A549 (cell line): ENCODE results near the gene CXCL12. TPM values are rescaled to one million over a fixed set of nuclear protein-coding genes. Genes with fewer than 3 reads are reported as not detected.

Experiments
- ATAC-seq, 2 experiments: fragments of 200-7000 bp in 1 of 2; fragments of >200 bp in 1 of 2; cut with Nextera tagmentation in 1 of 2; cut with Tn5 transposase in 1 of 2; 3 replicates each; pipeline versions ENCODE4 v1.8.0 to v1.9.1; 2018 to 2020; ENCODE audit warnings: mild to moderate bottlenecking in 1 of 2, moderate library complexity in 1 of 2
- CTCF ChIA-PET: fragments of 300-600 bp; sonication (Branson Sonifier 250); formaldehyde crosslinking; extraction: SDS; loops from one replicate; lab custom pipeline; 2021; ENCODE audit warnings: antibody characterized with exemption, inconsistent platforms; lab: Yijun Ruan, JAX
- POLR2A ChIA-PET: fragments of 350-600 bp; formaldehyde crosslinking; extraction: SDS; loops from one replicate; lab custom pipeline; 2021; ENCODE audit warnings: antibody characterized with exemption, inconsistent platforms; lab: Yijun Ruan, JAX
- DNase-seq, 2 experiments: peaks; one replicate each; pipeline versions ENCODE4 v3.0.0 to v3.0.0-alpha.2; 2011 to 2016; ENCODE audit warnings: low read depth in 1 of 2, low spot score in 1 of 2
- FAIRE-seq: peaks from 2 replicates; lab custom pipeline; 2011; peaks lifted over from hg19 to GRCh38; lab: Jason Lieb, UNC
- H3K27ac ChIP-seq, 2 experiments: fragments of >200 bp; sonication (Bioruptor Twin); formaldehyde crosslinking; 3 replicates each; pipeline ENCODE4 v1.5.1; 2016 to 2017
- H3K4me1 ChIP-seq: fragments of >200 bp; sonication (Bioruptor Twin); formaldehyde crosslinking; 3 replicates; pipeline ENCODE4 v1.6.1; 2016
- H3K4me2 ChIP-seq: fragments of >200 bp; sonication (Bioruptor Twin); formaldehyde crosslinking; 3 replicates; pipeline ENCODE4 v1.6.1; 2016
- H3K4me3 ChIP-seq: fragments of >200 bp; sonication (Bioruptor Twin); formaldehyde crosslinking; 3 replicates; pipeline ENCODE4 v1.5.1; 2016
- H3K9me3 ChIP-seq: fragments of >200 bp; sonication (Bioruptor Twin); formaldehyde crosslinking; 3 replicates; pipeline ENCODE4 v1.6.1; 2016
- CBX8 ChIP-seq: fragments of 200-600 bp; sonication (generic); IDR thresholded peaks from 2 replicates; pipeline ENCODE4 v1.6.1; 2016
- CHD2 ChIP-seq: fragments of 150-350 bp; IDR thresholded peaks from 2 replicates; pipeline ENCODE4 v1.6.1; 2014; ENCODE audit warnings: low read length; ENCODE audit not compliant: partially characterized antibody
- EHMT2 ChIP-seq: fragments of 200-600 bp; sonication (generic); IDR thresholded peaks from 2 replicates; pipeline ENCODE4 v1.6.1; 2016; ENCODE audit warnings: antibody characterized with exemption, low read depth, mild to moderate bottlenecking, moderate library complexity
- ESRRA ChIP-seq: fragments of 150-350 bp; IDR thresholded peaks from 2 replicates; pipeline ENCODE4 v1.6.1; 2014; ENCODE audit warnings: mild to moderate bottlenecking, low read length, borderline replicate concordance
- FOSB ChIP-seq: fragments of 250-450 bp; sonication (Bioruptor Pico); IDR thresholded peaks from 2 replicates; pipeline ENCODE4 v1.5.0; 2020; ENCODE audit warnings: mild to moderate bottlenecking, moderate library complexity
- FOSL2 ChIP-seq, 2 experiments: fragments of 450-650 bp in 1 of 2; fragments of >200 bp in 1 of 2; sonication (Bioruptor Twin) in 1 of 2; formaldehyde crosslinking; IDR thresholded peaks; 2 replicates each; pipeline versions ENCODE4 v1.5.0 to v1.6.1; 2016 to 2020; ENCODE audit warnings: mild to moderate bottlenecking in 1 of 2, moderate library complexity in 1 of 2
- FOXS1 ChIP-seq: fragments of 250-450 bp; sonication (Bioruptor Pico); IDR thresholded peaks from 2 replicates; pipeline ENCODE4 v1.5.0; 2020; ENCODE audit warnings: mild to moderate bottlenecking, moderate library complexity
- HOXA7 ChIP-seq: fragments of 250-450 bp; sonication (Bioruptor Pico); IDR thresholded peaks from 2 replicates; pipeline ENCODE4 v1.5.0; 2020; ENCODE audit warnings: mild to moderate bottlenecking, moderate library complexity
- HOXB5 ChIP-seq: fragments of 250-450 bp; sonication (Bioruptor Pico); IDR thresholded peaks from 2 replicates; pipeline ENCODE4 v1.5.0; 2020; ENCODE audit warnings: mild to moderate bottlenecking, moderate library complexity
- JUN ChIP-seq, 2 experiments: fragments of >200 bp; sonication (Bioruptor Twin); formaldehyde crosslinking; IDR thresholded peaks; 2 replicates in 1 of 2; 3 replicates in 1 of 2; pipeline ENCODE4 v1.6.1; 2016 to 2017
- JUNB ChIP-seq: fragments of >200 bp; sonication (Bioruptor Twin); formaldehyde crosslinking; IDR thresholded peaks from 2 replicates; pipeline ENCODE4 v1.6.1; 2016
- KDM1A ChIP-seq: fragments of 200-600 bp; sonication (generic); IDR thresholded peaks from 2 replicates; pipeline ENCODE4 v1.6.1; 2016; ENCODE audit warnings: low read depth, mild to moderate bottlenecking
- MAFK ChIP-seq: fragments of 450-650 bp; IDR thresholded peaks from 2 replicates; pipeline ENCODE4 v1.6.1; 2014; ENCODE audit not compliant: partially characterized antibody
- MAZ ChIP-seq: fragments of 150-350 bp; IDR thresholded peaks from 2 replicates; pipeline ENCODE4 v1.6.1; 2014; ENCODE audit warnings: antibody characterized with exemption, low read depth, low read length, borderline replicate concordance
- PHF8 ChIP-seq: fragments of 200-600 bp; sonication (generic); IDR thresholded peaks from 2 replicates; pipeline ENCODE4 v1.6.1; 2016; ENCODE audit warnings: low read depth, mild to moderate bottlenecking, antibody characterized with exemption, moderate library complexity, borderline replicate concordance
- POLR2A ChIP-seq: IDR thresholded peaks from 2 replicates; pipeline ENCODE4 v1.6.1; 2012; ENCODE audit warnings: mild to moderate bottlenecking, low read length
- POLR2AphosphoS2 ChIP-seq: conservative IDR thresholded peaks from 2 replicates; pipeline ENCODE4 v1.6.1; 2012; ENCODE audit warnings: low read length, improper control_type of control experiment, inconsistent platforms
- RAD21 ChIP-seq, 2 experiments: fragments of >200 bp in 1 of 2; sonication (Bioruptor Twin) in 1 of 2; formaldehyde crosslinking in 1 of 2; IDR thresholded peaks in 1 of 2; conservative IDR thresholded peaks in 1 of 2; 2 replicates in 1 of 2; 3 replicates in 1 of 2; pipeline ENCODE4 v1.6.1; 2012 to 2018; ENCODE audit warnings: inconsistent platforms in 1 of 2
- RFX5 ChIP-seq: fragments of 450-650 bp; IDR thresholded peaks from 2 replicates; pipeline ENCODE4 v1.7.1; 2014; ENCODE audit warnings: antibody characterized with exemption, mild to moderate bottlenecking, moderate library complexity
- SREBF2 ChIP-seq: fragments of 450-650 bp; IDR thresholded peaks from 2 replicates; pipeline ENCODE4 v1.6.1; 2014; ENCODE audit warnings: mild to moderate bottlenecking, moderate library complexity
- TFCP2L1 ChIP-seq: fragments of 250-450 bp; sonication (Bioruptor Pico); IDR thresholded peaks from 2 replicates; pipeline ENCODE4 v1.5.0; 2021; ENCODE audit warnings: mild to moderate bottlenecking
- ZC3H11A ChIP-seq: fragments of 450-650 bp; IDR thresholded peaks from 2 replicates; pipeline ENCODE4 v1.6.1; 2014; ENCODE audit warnings: antibody characterized with exemption, mild to moderate bottlenecking
- ZSCAN20 ChIP-seq: fragments of 250-450 bp; sonication (Bioruptor Pico); IDR thresholded peaks from 2 replicates; pipeline ENCODE4 v1.8.0; 2022; ENCODE audit warnings: mild to moderate bottlenecking, moderate library complexity
- WGBS: methylation state at CpG from one replicate; pipeline ENCODE4 v1.1.6; 2017; ENCODE audit errors: missing lambda C conversion rate; 5-methylcytosine and 5-hydroxymethylcytosine counted together
- polyA plus RNA-seq, 4 experiments: library from polyadenylated mRNA; depleted of rRNA in 3 of 4; stranded (reverse); fragments of >200 nt; fragmentation: RNase III in 1 of 4; extraction: RNeasy Plus Mini Kit Qiagen cat#74134 plus additional on column Dnase treatment in 1 of 4; gene quantifications; 2 replicates in 3 of 4; 3 replicates in 1 of 4; pipeline ENCODE4 v1.2.3, GENCODE V29; 2011 to 2017
- TF ChIP-seq, protein P1 (sequence below): fragments of >200 bp; sonication (Bioruptor Twin); formaldehyde crosslinking; IDR thresholded peaks from 3 replicates; pipeline ENCODE4 v1.5.1; 2016
- TF ChIP-seq, protein P2 (sequence below): fragments of 150-350 bp; IDR thresholded peaks from 2 replicates; pipeline ENCODE4 v1.6.1; 2014; ENCODE audit warnings: low read depth, mild to moderate bottlenecking, low read length
- TF ChIP-seq, protein P3 (sequence below): fragments of >200 bp; sonication (Bioruptor Twin); formaldehyde crosslinking; IDR thresholded peaks from 2 replicates; pipeline ENCODE4 v1.6.1; 2016
- TF ChIP-seq, protein P4 (sequence below): fragments of 200-600 bp; sonication (generic); IDR thresholded peaks from 2 replicates; pipeline ENCODE4 v1.6.1; 2016; ENCODE audit warnings: antibody characterized with exemption, mild to moderate bottlenecking, moderate library complexity

CXCL12 gene
- polyA plus RNA-seq, 2 of the 4 experiments (the other 2 are of a cell fraction): 0.13 to 0.17 TPM

DNA sequence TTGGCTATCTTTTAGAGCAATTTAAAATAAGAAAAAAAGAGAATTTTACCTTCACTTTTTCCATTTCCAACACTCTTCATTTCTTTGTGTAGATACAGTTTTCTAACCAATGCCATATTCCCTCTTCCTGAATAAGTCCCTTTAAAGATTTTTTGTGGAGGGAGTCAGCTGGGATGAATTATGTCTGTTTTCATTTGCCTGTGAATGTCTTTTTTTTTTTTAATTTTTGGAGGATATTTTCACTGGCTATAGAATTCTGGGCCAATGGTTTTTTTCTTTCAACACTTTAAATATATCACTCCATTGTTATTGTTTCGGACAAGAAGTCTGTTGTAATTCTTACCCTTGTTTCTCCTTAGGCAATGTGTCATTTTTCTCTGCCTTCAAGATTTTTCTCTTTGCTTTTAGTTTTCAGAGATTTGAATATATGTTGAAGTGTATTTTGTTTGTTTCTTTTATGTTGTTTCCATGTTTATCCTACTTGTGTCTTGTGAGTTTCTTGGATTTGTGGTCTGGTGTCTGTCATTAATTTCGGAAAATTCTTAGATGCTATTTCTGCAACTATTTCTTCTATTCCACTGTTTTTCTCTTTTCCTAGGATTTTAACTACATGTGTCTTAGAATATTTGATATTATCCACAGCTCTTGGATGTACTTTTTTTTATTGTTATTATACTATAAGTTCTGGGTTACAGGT is 20.0 kb upstream of the CXCL12 start:
- CTCF ChIA-PET: interaction anchor here (0.6 kb wide), 1 partner anchor 209 kb away, joined by 6 read pairs; no protein-coding TSS in a partner anchor
- 11% methylated on average over 2 of the region's 2 CpGs for WGBS
- no peak overlapping the region for H3K27ac ChIP-seq
- no peak overlapping the region for H3K4me3 ChIP-seq
- FAIRE-seq (no peak), ATAC-seq (no peak), DNase-seq (no peak)
- TF ChIP-seq PHF8 (no peak), POLR2AphosphoS2 (no peak), SREBF2 (no peak), RFX5 (no peak), ZSCAN20 (CRISPR knock-in tag) (no peak), ZC3H11A (no peak), HOXA7 (CRISPR knock-in tag) (no peak), FOSL2 (IDR thresholded peaks at IDR 0.05) (no peak), FOSL2 (CRISPR knock-in tag; IDR thresholded peaks at IDR 0.05) (no peak), HOXB5 (CRISPR knock-in tag) (no peak), MAFK (no peak), FOSB (CRISPR knock-in tag) (no peak), RAD21 (conservative IDR thresholded peaks at IDR 0.05 in 1 of 2, IDR thresholded peaks at IDR 0.05 in 1 of 2) (no peak), JUN (IDR thresholded peaks at IDR 0.05) (no peak), ESRRA (no peak), KDM1A (no peak), FOXS1 (no peak), CBX8 (no peak)
- TF ChIP-seq, protein P1, sequence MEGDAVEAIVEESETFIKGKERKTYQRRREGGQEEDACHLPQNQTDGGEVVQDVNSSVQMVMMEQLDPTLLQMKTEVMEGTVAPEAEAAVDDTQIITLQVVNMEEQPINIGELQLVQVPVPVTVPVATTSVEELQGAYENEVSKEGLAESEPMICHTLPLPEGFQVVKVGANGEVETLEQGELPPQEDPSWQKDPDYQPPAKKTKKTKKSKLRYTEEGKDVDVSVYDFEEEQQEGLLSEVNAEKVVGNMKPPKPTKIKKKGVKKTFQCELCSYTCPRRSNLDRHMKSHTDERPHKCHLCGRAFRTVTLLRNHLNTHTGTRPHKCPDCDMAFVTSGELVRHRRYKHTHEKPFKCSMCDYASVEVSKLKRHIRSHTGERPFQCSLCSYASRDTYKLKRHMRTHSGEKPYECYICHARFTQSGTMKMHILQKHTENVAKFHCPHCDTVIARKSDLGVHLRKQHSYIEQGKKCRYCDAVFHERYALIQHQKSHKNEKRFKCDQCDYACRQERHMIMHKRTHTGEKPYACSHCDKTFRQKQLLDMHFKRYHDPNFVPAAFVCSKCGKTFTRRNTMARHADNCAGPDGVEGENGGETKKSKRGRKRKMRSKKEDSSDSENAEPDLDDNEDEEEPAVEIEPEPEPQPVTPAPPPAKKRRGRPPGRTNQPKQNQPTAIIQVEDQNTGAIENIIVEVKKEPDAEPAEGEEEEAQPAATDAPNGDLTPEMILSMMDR: no peak
- TF ChIP-seq, protein P2, sequence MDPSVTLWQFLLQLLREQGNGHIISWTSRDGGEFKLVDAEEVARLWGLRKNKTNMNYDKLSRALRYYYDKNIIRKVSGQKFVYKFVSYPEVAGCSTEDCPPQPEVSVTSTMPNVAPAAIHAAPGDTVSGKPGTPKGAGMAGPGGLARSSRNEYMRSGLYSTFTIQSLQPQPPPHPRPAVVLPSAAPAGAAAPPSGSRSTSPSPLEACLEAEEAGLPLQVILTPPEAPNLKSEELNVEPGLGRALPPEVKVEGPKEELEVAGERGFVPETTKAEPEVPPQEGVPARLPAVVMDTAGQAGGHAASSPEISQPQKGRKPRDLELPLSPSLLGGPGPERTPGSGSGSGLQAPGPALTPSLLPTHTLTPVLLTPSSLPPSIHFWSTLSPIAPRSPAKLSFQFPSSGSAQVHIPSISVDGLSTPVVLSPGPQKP: no peak
- TF ChIP-seq, protein P3, sequence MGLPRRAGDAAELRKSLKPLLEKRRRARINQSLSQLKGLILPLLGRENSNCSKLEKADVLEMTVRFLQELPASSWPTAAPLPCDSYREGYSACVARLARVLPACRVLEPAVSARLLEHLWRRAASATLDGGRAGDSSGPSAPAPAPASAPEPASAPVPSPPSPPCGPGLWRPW: no peak
- no peaks in the 10 kb centered on the region for H3K9me3 ChIP-seq
- no peak overlapping the region for H3K4me2 ChIP-seq
- no peaks in the 10 kb centered on the region for H3K4me1 ChIP-seq
- POLR2A ChIA-PET: no interaction called here

DNA sequence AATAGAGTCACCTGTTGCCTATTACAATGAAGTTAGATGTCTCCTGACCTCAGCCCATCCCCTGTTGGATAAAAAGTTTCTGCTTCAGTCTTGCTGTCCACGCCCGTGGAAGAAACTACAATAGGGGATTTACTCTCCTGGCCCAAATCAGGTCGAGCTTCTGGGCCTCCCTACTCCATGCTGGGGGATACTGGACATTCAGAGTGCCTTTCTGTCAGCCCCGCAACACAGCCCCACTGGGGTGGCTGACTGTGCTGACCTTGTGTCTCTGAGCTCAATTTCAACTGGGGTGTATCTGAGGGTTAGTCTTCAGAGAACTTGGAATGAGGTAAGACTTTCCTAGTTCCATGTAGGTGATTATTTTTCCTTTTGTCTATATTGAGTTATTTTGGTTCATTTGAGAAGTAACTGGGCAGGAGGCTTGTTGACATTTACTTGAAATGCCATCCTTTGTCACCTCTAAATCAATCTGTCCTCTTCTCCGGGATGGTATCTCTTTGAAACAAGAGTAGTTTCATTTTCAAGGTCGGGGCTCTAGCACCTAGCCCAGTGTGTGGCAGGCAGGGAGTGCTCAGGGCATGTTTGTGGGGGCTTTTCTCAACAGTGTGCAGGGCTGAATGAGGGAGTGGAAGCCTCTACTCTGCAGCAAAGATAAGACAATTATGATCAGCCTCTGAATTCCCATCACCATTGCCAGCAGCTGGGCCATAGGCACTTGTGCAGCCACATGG is 17.7 kb upstream of the CXCL12 start:
- DNase-seq: no peak
- 5% methylated on average over 6 of the region's 6 CpGs for WGBS
- Histone ChIP-seq H3K9me3 (no peaks in the 10 kb centered on the region), H3K4me2 (no peak overlapping the region), H3K27ac (no peak overlapping the region), H3K4me1 (no peaks in the 10 kb centered on the region), H3K4me3 (no peak overlapping the region)
- FAIRE-seq: no peak
- TF ChIP-seq ZSCAN20 (CRISPR knock-in tag) (no peak), EHMT2 (no peak), MAZ (no peak), PHF8 (no peak), FOXS1 (no peak), SREBF2 (no peak), CHD2 (no peak), POLR2A (no peak), TFCP2L1 (no peak), JUNB (no peak)
- TF ChIP-seq, protein P4, sequence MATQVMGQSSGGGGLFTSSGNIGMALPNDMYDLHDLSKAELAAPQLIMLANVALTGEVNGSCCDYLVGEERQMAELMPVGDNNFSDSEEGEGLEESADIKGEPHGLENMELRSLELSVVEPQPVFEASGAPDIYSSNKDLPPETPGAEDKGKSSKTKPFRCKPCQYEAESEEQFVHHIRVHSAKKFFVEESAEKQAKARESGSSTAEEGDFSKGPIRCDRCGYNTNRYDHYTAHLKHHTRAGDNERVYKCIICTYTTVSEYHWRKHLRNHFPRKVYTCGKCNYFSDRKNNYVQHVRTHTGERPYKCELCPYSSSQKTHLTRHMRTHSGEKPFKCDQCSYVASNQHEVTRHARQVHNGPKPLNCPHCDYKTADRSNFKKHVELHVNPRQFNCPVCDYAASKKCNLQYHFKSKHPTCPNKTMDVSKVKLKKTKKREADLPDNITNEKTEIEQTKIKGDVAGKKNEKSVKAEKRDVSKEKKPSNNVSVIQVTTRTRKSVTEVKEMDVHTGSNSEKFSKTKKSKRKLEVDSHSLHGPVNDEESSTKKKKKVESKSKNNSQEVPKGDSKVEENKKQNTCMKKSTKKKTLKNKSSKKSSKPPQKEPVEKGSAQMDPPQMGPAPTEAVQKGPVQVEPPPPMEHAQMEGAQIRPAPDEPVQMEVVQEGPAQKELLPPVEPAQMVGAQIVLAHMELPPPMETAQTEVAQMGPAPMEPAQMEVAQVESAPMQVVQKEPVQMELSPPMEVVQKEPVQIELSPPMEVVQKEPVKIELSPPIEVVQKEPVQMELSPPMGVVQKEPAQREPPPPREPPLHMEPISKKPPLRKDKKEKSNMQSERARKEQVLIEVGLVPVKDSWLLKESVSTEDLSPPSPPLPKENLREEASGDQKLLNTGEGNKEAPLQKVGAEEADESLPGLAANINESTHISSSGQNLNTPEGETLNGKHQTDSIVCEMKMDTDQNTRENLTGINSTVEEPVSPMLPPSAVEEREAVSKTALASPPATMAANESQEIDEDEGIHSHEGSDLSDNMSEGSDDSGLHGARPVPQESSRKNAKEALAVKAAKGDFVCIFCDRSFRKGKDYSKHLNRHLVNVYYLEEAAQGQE: no peak
- POLR2A ChIA-PET: no interaction called here
- CTCF ChIA-PET: interaction anchor here (1.2 kb wide), 1 partner anchor 16 kb away, joined by 3 read pairs; no protein-coding TSS in a partner anchor
- ATAC-seq: no peak
